ENCODE data around the gene CEP20.
"Not testable (repeated sequence)": the region's sequence is repeated elsewhere in the genome, so short reads cannot be mapped to it uniquely, and the experiment has no call there.

The CEP20 gene

GRCh38 chr16:15854061-15854460 is 34.3 kb downstream of the CEP20 start:
- DNase-seq (ENCODE audit: low read depth) = no peak
- H3K4me3 ChIP-seq (ENCODE audit: low read length) = no peak overlapping the region
- no peak for TF ChIP-seq CTCF (conservative IDR thresholded peaks at IDR 0.05; ENCODE audit: low read length)

GRCh38 chr16:15853021-15853420 is 35.4 kb downstream of the CEP20 start:
- no peak for DNase-seq (ENCODE audit: low read depth)
- no peak for TF ChIP-seq CTCF (conservative IDR thresholded peaks at IDR 0.05; ENCODE audit: low read length)
- H3K4me3 ChIP-seq (ENCODE audit: low read length) = no peak overlapping the region

GRCh38 chr16:15850555-15850954 is 37.8 kb downstream of the CEP20 start:
- H3K4me3 ChIP-seq (ENCODE audit: low read length); DNase-seq (ENCODE audit: low read depth): not testable (repeated sequence)

GRCh38 chr16:15849209-15849981 is 39.0 kb downstream of the CEP20 start:
- no peak for DNase-seq (ENCODE audit: low read depth)
- no peak for TF ChIP-seq CTCF (conservative IDR thresholded peaks at IDR 0.05; ENCODE audit: low read length)
- no peak overlapping the region for H3K4me3 ChIP-seq (ENCODE audit: low read length)

GRCh38 chr16:15847611-15848175 is 40.7 kb downstream of the CEP20 start:
- TF ChIP-seq CTCF (conservative IDR thresholded peaks at IDR 0.05; ENCODE audit: low read length) = no peak
- no peak overlapping the region for H3K4me3 ChIP-seq (ENCODE audit: low read length)
- DNase-seq (ENCODE audit: low read depth) = no peak

GRCh38 chr16:15846510-15846909 is 41.9 kb downstream of the CEP20 start:
- DNase-seq (ENCODE audit: low read depth) = no peak
- TF ChIP-seq CTCF (conservative IDR thresholded peaks at IDR 0.05; ENCODE audit: low read length) = no peak
- H3K4me3 ChIP-seq (ENCODE audit: low read length) = no peak overlapping the region

GRCh38 chr16:15843635-15844279 is 44.6 kb downstream of the CEP20 start:
- TF ChIP-seq CTCF (conservative IDR thresholded peaks at IDR 0.05; ENCODE audit: low read length) = no peak
- DNase-seq (ENCODE audit: low read depth) = peak; percentile 13
- H3K4me3 ChIP-seq (ENCODE audit: low read length) = no peak overlapping the region

- H3K4me3 ChIP-seq (ENCODE audit: low read length); DNase-seq (ENCODE audit: low read depth): not testable (repeated sequence)
These were observed 49.2 kb downstream of the CEP20 start for GRCh38 chr16:15839204-15839603.
